AG04450 (cell line): Measurements from ENCODE around the gene DUOXA2. TPM values are rescaled to one million over a fixed set of nuclear protein-coding genes. Genes with fewer than 3 reads are reported as not detected.

Experiments used
- CTCF ChIA-PET: fragments of 300-600, 350-600 bp; formaldehyde crosslinking; extraction: SDS; loops from one replicate; lab custom pipeline; 2022; ENCODE audit warnings: antibody characterized with exemption, inconsistent platforms; lab: Charles Lee
- POLR2A ChIA-PET: fragments of 350-600 bp; formaldehyde crosslinking; extraction: SDS; loops from one replicate; lab custom pipeline; 2021; ENCODE audit warnings: antibody characterized with exemption, inconsistent platforms; lab: Yijun Ruan, JAX
- DNase-seq: peaks from one replicate; pipeline ENCODE4 v3.0.0-alpha.2; 2011; ENCODE audit warnings: low read depth, low spot score
- H3K27ac ChIP-seq: one replicate; pipeline ENCODE4 v1.5.1; 2012; ENCODE audit warnings: low read depth, low read length, control low read depth
- H3K27me3 ChIP-seq: one replicate; pipeline ENCODE4 v1.6.0; 2012; ENCODE audit warnings: low read length; ENCODE audit not compliant: control insufficient read depth, insufficient read depth
- H3K4me3 ChIP-seq: 2 replicates; pipeline ENCODE4 v1.5.1; 2011; ENCODE audit warnings: mild to moderate bottlenecking, low read depth, low read length, control low read depth
- H3K9me3 ChIP-seq: 2 replicates; pipeline ENCODE4 v1.5.1; 2012; ENCODE audit warnings: low read length; ENCODE audit not compliant: control insufficient read depth, insufficient read depth
- polyA plus RNA-seq: library from polyadenylated mRNA; depleted of rRNA; stranded (reverse); fragments of >200 nt; gene quantifications from 2 replicates; pipeline ENCODE4 v1.2.3, GENCODE V29; 2011
- TF ChIP-seq, protein P1 (sequence below): IDR thresholded peaks from 2 replicates; pipeline ENCODE4 v1.5.1; 2011; ENCODE audit warnings: low read depth, low read length, control low read depth, inconsistent platforms

Gene DUOXA2
- polyA plus RNA-seq, 1 experiment, result not detected

- TF ChIP-seq, protein P1, sequence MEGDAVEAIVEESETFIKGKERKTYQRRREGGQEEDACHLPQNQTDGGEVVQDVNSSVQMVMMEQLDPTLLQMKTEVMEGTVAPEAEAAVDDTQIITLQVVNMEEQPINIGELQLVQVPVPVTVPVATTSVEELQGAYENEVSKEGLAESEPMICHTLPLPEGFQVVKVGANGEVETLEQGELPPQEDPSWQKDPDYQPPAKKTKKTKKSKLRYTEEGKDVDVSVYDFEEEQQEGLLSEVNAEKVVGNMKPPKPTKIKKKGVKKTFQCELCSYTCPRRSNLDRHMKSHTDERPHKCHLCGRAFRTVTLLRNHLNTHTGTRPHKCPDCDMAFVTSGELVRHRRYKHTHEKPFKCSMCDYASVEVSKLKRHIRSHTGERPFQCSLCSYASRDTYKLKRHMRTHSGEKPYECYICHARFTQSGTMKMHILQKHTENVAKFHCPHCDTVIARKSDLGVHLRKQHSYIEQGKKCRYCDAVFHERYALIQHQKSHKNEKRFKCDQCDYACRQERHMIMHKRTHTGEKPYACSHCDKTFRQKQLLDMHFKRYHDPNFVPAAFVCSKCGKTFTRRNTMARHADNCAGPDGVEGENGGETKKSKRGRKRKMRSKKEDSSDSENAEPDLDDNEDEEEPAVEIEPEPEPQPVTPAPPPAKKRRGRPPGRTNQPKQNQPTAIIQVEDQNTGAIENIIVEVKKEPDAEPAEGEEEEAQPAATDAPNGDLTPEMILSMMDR, result no peak
- H3K27me3 ChIP-seq, result peaks cover 88% of the 10 kb centered on the region
- H3K4me3 ChIP-seq, result no peak overlapping the region
- ChIA-PET POLR2A (no interaction called here), CTCF (interaction anchor here (0.5 kb wide), 1 partner anchor 63 kb away, joined by 7 read pairs; no protein-coding TSS in a partner anchor)
- H3K27ac ChIP-seq, result no peak overlapping the region
- no peaks in the 10 kb centered on the region; the same call in 1 of the 2 replicates for H3K9me3 ChIP-seq
- no peak for DNase-seq
These were observed 1.3 kb upstream of the DUOXA2 start for GRCh38 chr15:45112591-45113379.

DNA sequence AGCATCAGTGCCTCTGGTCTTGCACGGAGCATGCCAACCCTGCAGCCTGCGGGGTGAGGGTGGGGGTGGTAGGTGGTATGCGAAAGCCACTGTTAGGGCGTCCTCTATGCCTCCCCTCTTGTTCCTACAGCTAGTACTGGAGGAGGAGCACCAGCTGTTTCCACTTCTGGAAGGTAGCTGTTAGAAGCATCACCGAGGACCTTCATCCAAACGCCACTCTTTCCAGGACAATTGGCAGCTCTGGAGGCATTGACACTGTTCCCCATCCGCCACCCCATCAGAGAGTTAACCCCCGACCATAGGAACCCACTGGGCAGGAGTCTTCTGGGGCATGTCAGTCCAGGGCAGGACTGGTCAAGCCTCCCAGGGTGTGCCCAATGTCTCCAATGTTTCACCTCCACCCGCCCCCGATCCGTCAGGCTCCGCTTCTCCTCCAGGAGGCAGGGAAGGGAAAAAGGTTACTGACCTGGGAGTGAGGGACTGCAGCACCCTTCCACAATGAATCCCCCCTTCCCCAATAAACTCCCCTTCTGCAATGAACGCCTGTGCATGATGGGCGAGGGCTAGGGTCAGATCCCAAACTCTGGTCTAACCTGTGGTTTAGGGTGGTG, 641 bp upstream of the DUOXA2 start:
- DNase-seq, result no peak
- H3K4me3 ChIP-seq, result no peak overlapping the region
- H3K27me3 ChIP-seq, result peaks cover 85% of the 10 kb centered on the region
- POLR2A ChIA-PET, result no interaction called here
- TF ChIP-seq, protein P1, result no peak
- CTCF ChIA-PET, result no interaction called here
- no peaks in the 10 kb centered on the region; the same call in 1 of the 2 replicates for H3K9me3 ChIP-seq
- H3K27ac ChIP-seq, result no peak overlapping the region

GRCh38 chr15:45114751-45115085, 592 bp downstream of the DUOXA2 start:
- H3K27ac ChIP-seq, result no peak overlapping the region
- no peaks in the 10 kb centered on the region; the same call in 1 of the 2 replicates for H3K9me3 ChIP-seq
- TF ChIP-seq, protein P1, result no peak
- DNase-seq, result no peak
- H3K4me3 ChIP-seq, result no peak overlapping the region
- peaks cover 75% of the 10 kb centered on the region for H3K27me3 ChIP-seq
- ChIA-PET POLR2A (no interaction called here), CTCF (interaction anchor here (1.0 to 1.3 kb wide), 2 partner anchors 12 to 83 kb away, joined by 3 read pairs; no protein-coding TSS in a partner anchor)

- TF ChIP-seq, protein P1, result no peak
- Histone ChIP-seq H3K27me3 (peaks cover 68% of the 10 kb centered on the region), H3K27ac (no peak overlapping the region), H3K9me3 (no peaks in the 10 kb centered on the region; the same call in 1 of the 2 replicates), H3K4me3 (no peak overlapping the region)
- no peak for DNase-seq
- ChIA-PET POLR2A (no interaction called here), CTCF (interaction anchor here (1.3 kb wide), 1 partner anchor 12 kb away, joined by 3 read pairs; no protein-coding TSS in a partner anchor)
These were observed 1.2 kb downstream of the DUOXA2 start for GRCh38 chr15:45115312-45115820.
